IMR-90 (cell line): ENCODE measurements around the gene CLSTN1. TPM values are rescaled to one million over a fixed set of nuclear protein-coding genes. Genes with fewer than 3 reads are reported as not detected.

Source experiments
- ATAC-seq: fragments of 200-7000 bp; cut with Tn5 transposase; 2 replicates; pipeline ENCODE4 v1.9.1; 2020; ENCODE audit warnings: low read depth, mild to moderate bottlenecking, moderate library complexity
- BruUV-seq: library from RNA; stranded (reverse); fragments of 400-500 nt; replicated peaks from 2 replicates; lab custom pipeline; 2021; lab: Mats Ljungman, UMichigan
- CTCF ChIA-PET: fragments of 300-600 bp; formaldehyde crosslinking; extraction: SDS; loops from one replicate; lab custom pipeline; 2021; ENCODE audit warnings: antibody characterized with exemption; lab: Yijun Ruan, JAX
- POLR2A ChIA-PET: fragments of 300-600 bp; sonication (Branson Sonifier 250); formaldehyde crosslinking; loops from one replicate; lab custom pipeline; 2022; ENCODE audit warnings: antibody characterized with exemption; ENCODE audit not compliant: unreplicated experiment; lab: Charles Lee
- DNase-seq: peaks from one replicate; pipeline ENCODE4 v3.0.0; 2013
- H2AFZ ChIP-seq: replicated peaks from 2 replicates; pipeline ENCODE3; 2013; ENCODE audit warnings: low read length, mild to moderate bottlenecking; ENCODE audit not compliant: poor library complexity
- H2AK5ac ChIP-seq: 2 replicates; pipeline ENCODE4 v1.6.1; 2013; ENCODE audit warnings: low read depth, low read length, inconsistent platforms
- H2AK9ac ChIP-seq: replicated peaks from 2 replicates; pipeline ENCODE3; 2013; ENCODE audit warnings: mild to moderate bottlenecking, low read depth, low read length, moderate library complexity; ENCODE audit not compliant: poor library complexity
- H2BK120ac ChIP-seq: 2 replicates; pipeline ENCODE4 v1.6.1; 2013; ENCODE audit warnings: low read depth, low read length, inconsistent platforms
- H2BK15ac ChIP-seq: 3 replicates; pipeline ENCODE4 v1.6.1; 2013; ENCODE audit warnings: low read depth, low read length, inconsistent platforms
- H2BK20ac ChIP-seq: 2 replicates; pipeline ENCODE4 v1.6.1; 2013; ENCODE audit warnings: low read depth, mild to moderate bottlenecking, inconsistent platforms, low read length, moderate library complexity
- H2BK5ac ChIP-seq: 2 replicates; pipeline ENCODE4 v1.6.1; 2013; ENCODE audit warnings: mild to moderate bottlenecking, low read depth, low read length, inconsistent platforms; ENCODE audit not compliant: poor library complexity, severe bottlenecking
- H3K14ac ChIP-seq: replicated peaks from 2 replicates; pipeline ENCODE4 v1.6.1; 2013; ENCODE audit warnings: low read depth, low read length, inconsistent platforms
- H3K18ac ChIP-seq: 2 replicates; pipeline ENCODE4 v1.6.1; 2013; ENCODE audit warnings: low read depth, low read length, control low read depth
- H3K23ac ChIP-seq: 2 replicates; pipeline ENCODE4 v1.6.1; 2013; ENCODE audit warnings: low read depth, low read length, inconsistent platforms
- H3K27ac ChIP-seq: 2 replicates; pipeline ENCODE4 v1.5.1; 2013; ENCODE audit warnings: mild to moderate bottlenecking, control low read depth, low read length; ENCODE audit not compliant: insufficient read depth
- H3K27me3 ChIP-seq: 2 replicates; pipeline ENCODE4 v1.6.1; 2013; ENCODE audit warnings: low read length; ENCODE audit not compliant: control insufficient read depth, insufficient read depth
- H3K36me3 ChIP-seq: 2 replicates; pipeline ENCODE4 v1.6.1; 2013; ENCODE audit warnings: low read length, mixed read lengths; ENCODE audit not compliant: control insufficient read depth, insufficient read depth
- H3K4ac ChIP-seq: 2 replicates; pipeline ENCODE4 v1.6.1; 2013; ENCODE audit warnings: low read depth, low read length, inconsistent platforms
- H3K4me1 ChIP-seq: 2 replicates; pipeline ENCODE4 v1.6.1; 2013; ENCODE audit warnings: low read length, mixed read lengths; ENCODE audit not compliant: control insufficient read depth, insufficient read depth
- H3K4me2 ChIP-seq: 2 replicates; pipeline ENCODE4 v1.6.1; 2013; ENCODE audit warnings: low read depth, mild to moderate bottlenecking, control low read depth, low read length, moderate library complexity
- H3K4me3 ChIP-seq: 2 replicates; pipeline ENCODE4 v1.5.1; 2013; ENCODE audit warnings: low read depth, mild to moderate bottlenecking, control low read depth, low read length, moderate library complexity; ENCODE audit not compliant: insufficient read depth
- H3K56ac ChIP-seq: 2 replicates; pipeline ENCODE4 v1.6.1; 2013; ENCODE audit warnings: low read length, inconsistent platforms; ENCODE audit not compliant: insufficient read depth; ENCODE audit errors: extremely low read depth
- H3K79me1 ChIP-seq, 2 experiments: 2 replicates each; pipeline ENCODE4 v1.6.1; 2013; ENCODE audit warnings: low read length in 2 of 2, inconsistent platforms in 1 of 2, low read depth in 1 of 2
- H3K9ac ChIP-seq: 2 replicates; pipeline ENCODE4 v1.6.1; 2013; ENCODE audit warnings: low read depth, low read length, control low read depth
- H3K9me1 ChIP-seq: 2 replicates; pipeline ENCODE4 v1.6.1; 2013; ENCODE audit warnings: low read length, inconsistent platforms; ENCODE audit not compliant: insufficient read depth
- H3K9me3 ChIP-seq: 2 replicates; pipeline ENCODE4 v1.6.1; 2013; ENCODE audit warnings: low read length; ENCODE audit not compliant: control insufficient read depth, insufficient read depth
- H4K20me1 ChIP-seq: 2 replicates; pipeline ENCODE4 v1.6.1; 2013; ENCODE audit warnings: low read length, inconsistent platforms; ENCODE audit not compliant: insufficient read depth
- H4K5ac ChIP-seq: 2 replicates; pipeline ENCODE4 v1.6.1; 2013; ENCODE audit warnings: mild to moderate bottlenecking, low read depth, low read length, control low read depth
- H4K8ac ChIP-seq, 2 experiments: 2 replicates each; pipeline ENCODE4 v1.6.1; 2013; ENCODE audit warnings: low read depth in 2 of 2, low read length in 2 of 2, control low read depth in 1 of 2, inconsistent platforms in 1 of 2
- H4K91ac ChIP-seq: 2 replicates; pipeline ENCODE4 v1.6.1; 2013; ENCODE audit warnings: low read depth, low read length, inconsistent platforms; ENCODE audit not compliant: insufficient read depth
- BHLHE40 ChIP-seq: fragments of 150-350 bp; IDR thresholded peaks from 2 replicates; pipeline ENCODE4 v1.6.1; 2016; ENCODE audit warnings: mild to moderate bottlenecking, low read depth, low read length
- CEBPB ChIP-seq: IDR thresholded peaks from 2 replicates; pipeline ENCODE4 v1.6.1; 2012; ENCODE audit warnings: low read depth, low read length, improper control_type of control experiment
- CHD1 ChIP-seq: IDR thresholded peaks from 2 replicates; pipeline ENCODE4 v1.6.1; 2012; ENCODE audit warnings: low read depth, low read length, improper control_type of control experiment
- FOS ChIP-seq: fragments of 150-350 bp; IDR thresholded peaks from 2 replicates; pipeline ENCODE4 v1.6.1; 2016; ENCODE audit warnings: low read depth, low read length
- MAFK ChIP-seq: IDR thresholded peaks from 2 replicates; pipeline ENCODE4 v1.6.1; 2012; ENCODE audit warnings: low read depth, low read length, improper control_type of control experiment
- MAZ ChIP-seq: IDR thresholded peaks from 2 replicates; pipeline ENCODE4 v1.6.1; 2012; ENCODE audit warnings: low read depth, mild to moderate bottlenecking, low read length, improper control_type of control experiment, moderate library complexity, borderline replicate concordance
- MXI1 ChIP-seq: IDR thresholded peaks from 2 replicates; pipeline ENCODE4 v1.6.1; 2012; ENCODE audit warnings: low read depth, mild to moderate bottlenecking, low read length, moderate library complexity, borderline replicate concordance
- NFE2L2 ChIP-seq: fragments of 150-350 bp; IDR thresholded peaks from 2 replicates; pipeline ENCODE4 v1.6.1; 2016; ENCODE audit warnings: low read depth, mild to moderate bottlenecking, low read length
- POLR2A ChIP-seq: IDR thresholded peaks from 2 replicates; pipeline ENCODE4 v1.6.1; 2012; ENCODE audit warnings: mild to moderate bottlenecking, low read depth, low read length
- RAD21 ChIP-seq: IDR thresholded peaks from 2 replicates; pipeline ENCODE4 v1.6.1; 2012; ENCODE audit warnings: low read length, improper control_type of control experiment
- RCOR1 ChIP-seq: IDR thresholded peaks from 2 replicates; pipeline ENCODE4 v1.6.1; 2012; ENCODE audit warnings: mild to moderate bottlenecking, low read length, improper control_type of control experiment; ENCODE audit not compliant: insufficient replicate concordance
- RFX5 ChIP-seq: IDR thresholded peaks from 2 replicates; pipeline ENCODE4 v1.8.0; 2012; ENCODE audit warnings: low read depth, mild to moderate bottlenecking, low read length, moderate library complexity
- SMC3 ChIP-seq: fragments of 150-350 bp; IDR thresholded peaks from 2 replicates; pipeline ENCODE4 v1.6.1; 2016; ENCODE audit warnings: low read depth, mild to moderate bottlenecking, antibody characterized with exemption, low read length, moderate library complexity
- USF2 ChIP-seq: fragments of 150-350 bp; IDR thresholded peaks from 2 replicates; pipeline ENCODE4 v1.6.1; 2017; ENCODE audit warnings: mild to moderate bottlenecking, antibody characterized with exemption, low read length, low read depth
- WGBS, 2 experiments: methylation state at CpG; one replicate each; pipeline versions ENCODE4 v1.1.5 to v1.1.7; 2013; ENCODE audit warnings: missing lambda C conversion rate in 2 of 2; ENCODE audit not compliant: insufficient read length in 1 of 2; ENCODE audit errors: extremely low coverage in 2 of 2; 5-methylcytosine and 5-hydroxymethylcytosine counted together
- dilution Hi-C: fragments of 300-500 bp; cut with HindIII; formaldehyde crosslinking; loops from one replicate; pipeline ENCODE4 v1.14.3; 2018; ENCODE audit warnings: low sequenced_read_pairs; ENCODE audit not compliant: unreplicated experiment
- in situ Hi-C: fragments of 300-500 bp; cut with MboI; formaldehyde crosslinking; loops from 3 replicates; pipeline ENCODE4 v1.14.3; 2019; ENCODE audit warnings: low sequenced_read_pairs, inconsistent platforms, mixed read lengths
- intact Hi-C: fragments of 100-400 bp; cut with micrococcal nuclease; formaldehyde crosslinking; loops from 2 replicates; pipeline ENCODE4 v1.10.0; 2022
- polyA plus RNA-seq, 3 experiments: library from polyadenylated mRNA; depleted of rRNA; stranded (reverse); fragments of >200 nt; gene quantifications; 2 replicates each; pipeline ENCODE4 v1.2.3, GENCODE V29; 2012; ENCODE audit warnings: low replicate concordance in 1 of 3
- total RNA-seq: library from RNA; depleted of rRNA; stranded (reverse); fragments of >200 nt; gene quantifications from 2 replicates; pipeline ENCODE4 v1.2.3, GENCODE V29; 2012
- TF ChIP-seq, protein P1 (sequence below): conservative IDR thresholded peaks from 2 replicates; pipeline ENCODE4 v1.5.1; 2012; ENCODE audit warnings: mild to moderate bottlenecking, low read depth, low read length, improper control_type of control experiment
- TF ChIP-seq, protein P2 (sequence below): fragments of 150-350 bp; IDR thresholded peaks from 2 replicates; pipeline ENCODE4 v1.6.1; 2016; ENCODE audit warnings: low read depth, mild to moderate bottlenecking, low read length, moderate library complexity, borderline replicate concordance

CLSTN1 gene
- total and polyA plus RNA-seq, 2 of the 4 experiments (the other 2 are of a cell fraction): 30.1 to 72.2 TPM

- TF ChIP-seq CEBPB (no peak), RAD21 (no peak), NFE2L2 (no peak), SMC3 (no peak), CHD1 (no peak), RCOR1 (no peak), MAFK (no peak), MXI1 (no peak), FOS (no peak), RFX5 (no peak), POLR2A (no peak), USF2 (no peak), MAZ (no peak), BHLHE40 (no peak)
- TF ChIP-seq, protein P1, sequence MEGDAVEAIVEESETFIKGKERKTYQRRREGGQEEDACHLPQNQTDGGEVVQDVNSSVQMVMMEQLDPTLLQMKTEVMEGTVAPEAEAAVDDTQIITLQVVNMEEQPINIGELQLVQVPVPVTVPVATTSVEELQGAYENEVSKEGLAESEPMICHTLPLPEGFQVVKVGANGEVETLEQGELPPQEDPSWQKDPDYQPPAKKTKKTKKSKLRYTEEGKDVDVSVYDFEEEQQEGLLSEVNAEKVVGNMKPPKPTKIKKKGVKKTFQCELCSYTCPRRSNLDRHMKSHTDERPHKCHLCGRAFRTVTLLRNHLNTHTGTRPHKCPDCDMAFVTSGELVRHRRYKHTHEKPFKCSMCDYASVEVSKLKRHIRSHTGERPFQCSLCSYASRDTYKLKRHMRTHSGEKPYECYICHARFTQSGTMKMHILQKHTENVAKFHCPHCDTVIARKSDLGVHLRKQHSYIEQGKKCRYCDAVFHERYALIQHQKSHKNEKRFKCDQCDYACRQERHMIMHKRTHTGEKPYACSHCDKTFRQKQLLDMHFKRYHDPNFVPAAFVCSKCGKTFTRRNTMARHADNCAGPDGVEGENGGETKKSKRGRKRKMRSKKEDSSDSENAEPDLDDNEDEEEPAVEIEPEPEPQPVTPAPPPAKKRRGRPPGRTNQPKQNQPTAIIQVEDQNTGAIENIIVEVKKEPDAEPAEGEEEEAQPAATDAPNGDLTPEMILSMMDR: no peak
- TF ChIP-seq, protein P2, sequence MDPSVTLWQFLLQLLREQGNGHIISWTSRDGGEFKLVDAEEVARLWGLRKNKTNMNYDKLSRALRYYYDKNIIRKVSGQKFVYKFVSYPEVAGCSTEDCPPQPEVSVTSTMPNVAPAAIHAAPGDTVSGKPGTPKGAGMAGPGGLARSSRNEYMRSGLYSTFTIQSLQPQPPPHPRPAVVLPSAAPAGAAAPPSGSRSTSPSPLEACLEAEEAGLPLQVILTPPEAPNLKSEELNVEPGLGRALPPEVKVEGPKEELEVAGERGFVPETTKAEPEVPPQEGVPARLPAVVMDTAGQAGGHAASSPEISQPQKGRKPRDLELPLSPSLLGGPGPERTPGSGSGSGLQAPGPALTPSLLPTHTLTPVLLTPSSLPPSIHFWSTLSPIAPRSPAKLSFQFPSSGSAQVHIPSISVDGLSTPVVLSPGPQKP: no peak
- Histone ChIP-seq H2AK5ac (no peak overlapping the region), H2AK9ac (no peak overlapping the region), H2BK5ac (no peak overlapping the region), H2AFZ (no peak overlapping the region), H3K9ac (no peak overlapping the region), H4K8ac (no peak overlapping the region), H3K27ac (no peak overlapping the region), H3K4me3 (no peak overlapping the region), H3K9me1 (no peaks in the 10 kb centered on the region), H4K20me1 (no peaks in the 10 kb centered on the region), H3K4me2 (no peak overlapping the region), H4K5ac (no peak overlapping the region), H3K18ac (no peak overlapping the region), H3K4ac (no peak overlapping the region), H2BK120ac (no peak overlapping the region), H3K36me3 (no peaks in the 10 kb centered on the region), H3K79me1 (no peaks in the 10 kb centered on the region), H3K14ac (no peak overlapping the region), H4K91ac (no peak overlapping the region), H3K56ac (no peak overlapping the region), H3K9me3 (peaks cover 3% of the 10 kb centered on the region; the same call in 1 of the 2 replicates), H3K4me1 (peaks cover 2% of the 10 kb centered on the region; the same call in 1 of the 2 replicates), H2BK20ac (no peak overlapping the region), H2BK15ac (no peak overlapping the region), H3K27me3 (no peaks in the 10 kb centered on the region; the same call in 1 of the 2 replicates), H3K23ac (no peak overlapping the region)
- intact Hi-C loops: no loop called here
- DNase-seq: no peak
- no TSS peak for BruUV-seq
- ChIA-PET CTCF (no interaction called here), POLR2A (no interaction called here)
- in situ Hi-C loops: no loop called here
- no peak for ATAC-seq
- dilution Hi-C loops: no loop called here
- no CpG with 5 or more reads among the region's 9 CpGs for WGBS, 2 experiments
Observed at GRCh38 chr1:9845914-9846313, 22.1 kb upstream of the CLSTN1 start.
